CD4-positive, alpha-beta T cell treated with Interleukin-4 for 4 hours (primary cell): Measurements from ENCODE around the gene TREX2.

Source experiments
- DNase-seq: peaks from one replicate; pipeline ENCODE4 v3.0.0-alpha.2; 2020

Gene TREX2

DNA sequence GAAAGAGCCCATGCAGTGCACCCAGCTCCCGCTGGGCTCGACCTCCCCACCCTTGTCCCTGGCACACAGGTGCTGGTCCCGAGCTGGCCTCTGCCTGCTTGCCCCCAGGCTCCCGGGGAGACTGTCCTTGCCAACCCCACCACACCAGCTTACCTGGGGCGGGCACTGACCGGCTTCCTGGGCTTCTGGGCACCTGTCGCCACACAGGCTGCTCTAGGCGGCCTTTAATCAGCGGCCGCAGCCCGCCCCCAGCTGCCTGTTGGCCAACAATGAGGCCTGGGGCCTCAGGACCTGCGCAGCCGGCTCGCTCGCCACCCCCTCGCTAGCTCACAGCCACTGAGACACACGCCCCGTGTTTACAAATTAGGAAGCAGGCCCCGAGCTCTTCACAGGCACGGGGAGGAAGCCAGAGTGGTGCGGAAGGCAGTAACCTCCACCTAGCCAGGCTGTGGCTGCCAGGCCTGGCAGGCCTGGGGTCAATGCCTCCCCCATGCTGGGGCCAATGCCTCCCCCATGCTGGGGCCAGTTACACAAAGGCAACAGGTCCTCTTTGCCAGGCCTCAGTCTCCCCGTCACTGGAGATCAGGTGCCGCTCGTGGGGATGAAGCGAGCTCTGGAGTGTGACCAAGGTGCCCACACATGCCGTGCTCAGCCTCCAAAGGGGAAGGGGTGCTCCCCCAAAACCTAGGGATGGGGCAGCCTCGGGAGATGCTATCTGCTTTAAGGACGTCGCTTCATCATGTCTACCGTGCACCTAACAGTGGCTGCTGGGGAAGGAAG is at the start of gene TREX2:
TSS of gene TREX2 (minus strand) at position 201 of the 780 bp plus-strand sequence. CDS start 626 bp downstream, outside the sequence.
- DNase-seq: no peak

DNA sequence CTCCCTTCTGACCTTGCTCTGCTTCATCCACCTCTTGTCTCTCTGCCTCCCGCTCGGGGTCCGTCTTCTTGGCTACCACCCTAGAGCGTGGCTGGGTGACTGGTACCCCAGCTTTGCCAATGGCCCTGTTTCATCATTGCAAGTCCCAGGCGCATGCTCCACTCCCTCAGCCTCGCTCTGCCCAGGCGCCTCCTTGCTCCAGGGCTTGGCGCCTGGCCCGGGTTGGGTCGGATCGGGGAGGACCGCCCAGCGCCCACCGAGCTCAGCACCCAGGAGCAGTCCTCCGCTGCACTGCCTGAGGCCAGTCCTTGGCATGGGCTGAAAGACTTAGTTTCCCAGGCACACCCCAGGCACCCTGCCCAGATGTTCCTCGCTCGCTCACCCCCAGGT is 49.5 kb upstream of the TREX2 start:
- no peak for DNase-seq

GRCh38 chrX:153494541-153495361 is 48.9 kb upstream of the TREX2 start, which contains the start of gene BGN:
Gene BGN, plus strand, starts transcription at chrX:153494980. Its CDS starts 9,652 bp downstream, at chrX:153504632.
- DNase-seq: no peak

GRCh38 chrX:153494061-153494460 is 48.2 kb upstream of the TREX2 start:
- DNase-seq: no peak

DNA sequence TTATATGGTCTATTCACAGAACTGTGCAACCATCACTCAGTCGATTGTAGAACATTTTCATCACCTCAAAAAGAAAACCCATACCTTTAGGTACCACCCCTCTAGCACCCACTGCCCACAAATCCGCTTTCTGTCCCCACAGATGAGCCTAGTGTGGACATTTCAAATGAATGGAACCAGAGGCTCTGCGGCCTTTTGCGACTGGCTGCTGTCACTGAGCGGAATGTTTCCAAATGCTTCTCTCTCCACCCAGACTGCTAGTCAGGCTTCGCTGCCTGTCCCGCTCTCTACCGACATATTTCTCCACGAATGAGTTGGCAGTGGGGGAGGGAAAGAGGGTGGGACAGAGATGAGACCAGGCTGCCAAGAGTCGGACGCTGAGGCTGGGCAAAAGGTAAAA is 47.2 kb upstream of the TREX2 start:
- no peak for DNase-seq

DNA sequence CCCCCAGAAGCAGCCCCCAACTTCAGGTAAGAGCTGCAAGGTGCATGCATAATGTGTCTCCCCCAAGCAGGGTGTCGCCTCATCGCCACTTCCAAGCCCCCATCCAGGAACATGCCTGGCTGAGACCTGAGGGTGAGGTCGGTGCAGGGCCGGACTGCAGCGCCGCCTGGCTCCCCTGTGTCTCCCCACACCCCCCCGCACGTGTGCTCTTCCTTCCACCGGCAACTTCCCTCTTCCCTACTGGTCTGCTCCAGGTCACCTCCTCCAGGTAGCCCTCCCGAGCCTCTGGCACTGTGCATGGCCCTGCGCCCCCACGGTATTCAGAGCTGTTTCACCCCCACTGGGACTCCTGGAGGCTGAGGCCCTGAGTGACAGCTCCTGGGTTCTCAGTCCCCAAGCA is 46.7 kb upstream of the TREX2 start:
- no peak for DNase-seq

DNA sequence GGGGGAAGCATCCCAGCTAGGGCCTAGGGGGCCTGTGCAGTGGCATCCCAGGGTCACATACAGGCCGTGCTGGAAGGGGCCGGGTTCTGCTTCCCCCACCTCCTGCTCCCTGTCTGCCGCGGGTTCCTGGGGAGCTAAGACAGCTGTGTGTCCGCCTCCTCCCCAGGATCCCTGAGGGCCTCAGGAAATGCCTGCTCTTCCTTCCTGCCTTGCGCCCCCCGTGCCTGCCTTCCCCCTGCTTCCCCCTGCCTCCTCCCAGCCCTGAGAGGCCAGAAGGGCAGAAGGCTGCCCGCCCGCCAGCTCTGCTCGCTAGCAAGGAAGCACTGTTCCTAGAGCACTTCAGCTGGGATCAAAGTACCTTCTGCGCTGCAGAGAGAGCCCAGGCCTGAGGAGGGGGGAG is 46.1 kb upstream of the TREX2 start:
- DNase-seq: no peak

GRCh38 chrX:153491351-153491914 is 45.6 kb upstream of the TREX2 start:
- no peak for DNase-seq

GRCh38 chrX:153490217-153490930 is 44.5 kb upstream of the TREX2 start:
- DNase-seq: no peak

DNA sequence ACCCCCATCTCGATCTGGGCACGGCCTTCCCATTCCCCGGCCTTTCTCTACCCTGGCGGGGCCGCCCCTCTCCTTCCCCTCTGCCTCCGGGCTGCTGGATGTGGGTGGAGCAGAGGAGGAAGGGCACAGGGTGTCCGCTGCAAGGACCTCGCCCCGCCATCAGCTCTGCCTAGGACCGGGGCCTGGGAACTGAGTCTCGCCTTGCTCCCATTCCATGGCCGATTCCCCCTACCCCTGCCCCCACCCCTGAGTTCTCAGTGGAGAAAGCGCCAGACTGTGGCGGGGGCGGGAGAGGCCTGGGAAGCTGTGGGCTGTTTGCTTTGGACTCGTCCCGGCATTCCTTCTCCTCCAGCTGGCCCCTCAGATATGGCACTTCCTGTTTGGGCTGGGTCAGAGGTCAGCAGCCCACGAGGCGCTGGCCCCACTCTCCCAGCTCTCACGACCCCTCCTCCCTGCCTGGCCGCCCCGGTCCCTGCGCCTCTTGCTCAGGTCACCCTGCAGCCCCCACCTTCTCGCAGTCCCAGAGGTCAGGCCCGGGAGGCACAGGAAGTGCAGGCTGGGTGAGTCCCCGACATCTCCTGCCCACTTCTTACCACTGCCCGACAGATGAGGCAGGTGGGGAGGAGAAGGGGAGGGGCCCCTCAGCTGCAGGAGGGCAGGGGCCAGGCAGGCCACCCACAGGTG is 42.5 kb upstream of the TREX2 start:
- no peak for DNase-seq

DNA sequence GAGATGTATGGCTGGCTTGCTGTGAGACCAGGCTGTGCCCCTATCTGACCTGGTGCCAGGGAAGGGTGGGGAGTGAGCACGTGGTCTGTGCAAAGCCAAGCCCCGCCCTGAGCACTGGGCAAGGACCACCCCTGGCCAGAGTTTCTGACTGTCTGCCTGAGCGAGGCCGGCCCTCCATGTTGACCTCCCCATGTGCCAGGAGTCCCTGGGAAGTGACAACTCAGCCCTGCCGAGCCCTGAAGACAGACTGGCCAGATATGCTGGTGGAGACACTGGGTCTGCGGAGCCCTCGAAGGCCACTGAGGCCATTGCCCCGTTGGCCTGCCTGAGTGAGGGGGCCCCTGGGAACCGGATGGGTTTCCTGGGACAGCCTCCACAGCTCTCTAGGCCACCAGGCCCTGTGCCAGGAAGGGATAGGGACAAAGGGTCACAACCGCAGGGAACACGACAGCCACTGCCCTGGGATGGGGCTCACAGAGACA is 41.8 kb upstream of the TREX2 start:
- DNase-seq: no peak

GRCh38 chrX:153486171-153486570 is 40.3 kb upstream of the TREX2 start:
- DNase-seq: no peak

GRCh38 chrX:153485396-153486080 is 39.7 kb upstream of the TREX2 start:
- DNase-seq: no peak

DNA sequence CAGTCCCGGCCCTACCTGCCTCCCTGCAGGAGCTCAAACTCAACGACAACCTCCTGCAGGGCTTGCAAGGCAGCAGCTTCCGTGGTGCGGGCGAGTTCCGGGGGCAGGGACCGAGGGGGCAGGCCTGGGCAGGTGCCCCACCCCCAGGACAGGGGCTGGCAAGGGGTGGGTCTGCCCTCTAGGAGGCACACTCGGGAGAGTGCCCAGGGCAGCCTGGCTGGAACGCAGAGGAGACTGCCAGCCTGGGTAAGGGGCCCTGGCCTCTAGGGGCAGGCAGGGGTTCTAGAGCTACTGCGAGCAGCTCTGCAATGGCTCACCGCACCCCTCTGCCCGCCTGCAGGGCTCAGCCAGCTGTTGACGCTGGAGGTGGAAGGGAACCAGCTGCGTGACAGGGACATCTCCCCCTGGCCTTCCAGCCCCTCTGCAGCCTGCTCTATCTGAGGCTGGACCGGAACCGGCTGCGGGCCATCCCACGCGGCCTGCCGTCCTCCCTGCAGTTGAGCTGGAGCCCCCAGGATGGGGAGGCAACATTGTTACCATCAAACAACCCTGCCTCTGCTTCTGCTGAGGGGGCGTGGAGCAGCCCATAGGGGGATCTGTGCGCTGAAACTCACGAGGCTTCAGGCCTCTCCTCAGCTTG is 36.6 kb upstream of the TREX2 start:
- no peak for DNase-seq

DNA sequence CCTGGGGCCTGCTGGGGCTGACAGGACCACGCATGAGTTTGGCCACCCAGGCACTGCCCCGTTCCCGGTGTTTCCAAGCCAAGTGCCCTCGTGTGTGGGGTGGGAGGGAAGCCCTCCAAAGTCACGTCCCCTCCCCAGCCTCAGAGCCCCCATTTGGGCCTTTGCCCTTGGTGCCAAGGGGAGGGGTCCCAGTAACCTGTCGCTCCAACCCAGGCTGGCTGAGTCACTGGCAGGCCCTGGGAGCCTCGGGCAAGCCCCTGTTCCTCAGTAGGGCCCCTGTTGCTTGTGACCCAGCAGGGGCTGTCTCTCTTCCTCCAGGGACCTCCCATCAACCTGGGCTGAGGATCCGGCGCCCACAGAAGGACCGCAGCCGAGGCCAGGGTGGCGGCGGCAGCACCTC is 35.2 kb upstream of the TREX2 start:
- no peak for DNase-seq

DNA sequence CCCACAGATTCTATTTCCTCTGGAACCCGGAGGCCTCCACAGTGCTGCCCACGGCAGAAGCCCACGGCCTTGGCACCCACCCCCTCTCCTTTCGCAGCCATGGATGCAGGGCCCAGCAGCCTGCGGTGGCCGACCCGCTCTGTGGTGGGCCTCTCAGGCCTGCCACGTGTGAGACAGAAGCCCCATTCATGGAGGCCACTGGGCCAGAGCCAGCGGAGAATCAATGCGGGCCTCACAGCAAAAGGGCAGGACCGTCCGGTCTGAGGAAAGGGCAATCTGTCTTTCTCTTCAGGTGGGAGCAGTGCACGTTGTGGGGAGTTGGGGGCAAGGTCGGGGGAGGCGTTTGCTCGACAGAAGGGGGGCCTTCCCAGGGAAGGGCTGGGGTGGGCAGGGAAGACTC is 32.9 kb upstream of the TREX2 start:
- no peak for DNase-seq

GRCh38 chrX:153477901-153478300 is 32.0 kb upstream of the TREX2 start:
- DNase-seq: no peak

DNA sequence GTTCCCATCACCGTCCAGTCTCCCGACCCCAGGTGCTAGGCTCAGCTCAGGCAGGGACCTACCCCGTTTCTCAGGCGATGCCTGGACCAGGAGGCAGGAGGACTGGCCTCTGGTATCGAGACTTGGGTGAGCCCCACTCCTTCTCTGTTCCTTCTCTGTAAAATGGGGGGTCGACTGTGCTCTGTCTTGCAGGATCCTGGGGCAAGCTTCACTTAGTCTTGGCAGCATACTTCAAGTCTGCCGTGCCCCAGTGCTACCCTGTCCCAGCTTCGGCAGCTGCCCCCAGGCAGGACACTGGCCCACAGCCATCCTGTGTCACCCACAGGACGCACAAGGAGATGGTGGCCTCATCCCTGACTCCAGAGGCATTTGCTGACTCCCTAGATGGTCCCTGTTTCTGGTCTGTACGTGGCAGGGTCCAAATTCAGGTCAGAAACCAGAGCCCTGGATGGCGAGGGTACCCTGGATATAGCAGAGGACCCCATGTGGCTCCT is 31.6 kb upstream of the TREX2 start:
- no peak for DNase-seq

DNA sequence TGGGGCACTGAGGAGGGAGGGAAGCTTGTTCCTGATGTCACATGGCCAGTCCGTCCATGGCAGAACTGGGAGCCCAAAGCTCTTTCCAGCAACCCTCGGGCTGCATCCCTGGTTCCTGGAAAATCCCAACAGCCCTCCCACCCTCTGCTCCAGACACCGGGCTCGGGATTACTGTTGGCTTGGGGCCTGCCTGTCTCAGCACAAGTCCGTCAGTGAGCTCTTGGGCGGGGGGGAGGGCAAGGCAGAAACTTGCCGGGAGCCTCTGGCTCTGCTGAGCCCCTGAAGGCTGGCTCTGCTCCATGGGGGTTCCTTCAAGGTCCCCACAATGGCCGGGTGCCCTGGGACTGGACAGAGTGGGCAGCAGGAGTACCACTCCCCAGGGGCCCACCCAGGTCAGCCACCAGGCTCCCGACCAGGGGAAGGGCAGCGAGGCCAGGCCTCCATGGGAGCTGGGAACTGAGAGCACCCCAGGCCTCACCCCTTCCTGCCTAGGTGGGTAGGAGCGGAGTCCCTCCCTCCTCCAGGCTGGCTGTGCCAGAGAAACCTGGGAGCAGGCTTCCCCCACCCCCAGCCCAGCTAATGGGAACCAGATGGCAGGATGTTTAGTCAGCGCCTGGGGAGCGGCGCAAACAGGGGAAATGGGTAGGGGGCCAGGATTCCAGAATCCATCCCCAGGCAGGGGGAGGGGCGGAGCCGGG is 31.0 kb upstream of the TREX2 start:
- DNase-seq: no peak

GRCh38 chrX:153475751-153476281 is 30.0 kb upstream of the TREX2 start:
- no peak for DNase-seq
